Right lobe of liver (tissue), 6 donors: ENCODE data around the gene RPS29. TPM values are rescaled to one million over a fixed set of nuclear protein-coding genes. Genes with fewer than 3 reads are reported as not detected.
"Not testable (repeated sequence)": the region's sequence is repeated elsewhere in the genome, so short reads cannot be mapped to it uniquely, and the experiment has no call there.

Experiments
- ATAC-seq, 4 donors: fragments of 200-7000 bp; cut with Tn5 transposase; one replicate each; pipeline ENCODE4 v1.9.1; 2020; ENCODE audit warnings: mild to moderate bottlenecking in 4 of 4, moderate library complexity in 4 of 4
- DNase-seq, 3 donors: peaks; one replicate each; pipeline ENCODE4 v3.0.0-alpha.2; 2020
- H3K27ac ChIP-seq, 3 donors: fragments of 200-600 bp; one replicate each; pipeline ENCODE4 v1.8.0; 2022
- H3K27me3 ChIP-seq, 2 donors: fragments of 200-600 bp; one replicate each; pipeline ENCODE4 v1.8.0; 2022
- H3K36me3 ChIP-seq, 4 donors: fragments of 200-600 bp; sonication (generic) in 1 of 4; one replicate each; pipeline versions ENCODE4 v1.5.1 to v1.8.0; 2017 to 2022; ENCODE audit warnings: control low read depth in 1 of 4
- H3K4me1 ChIP-seq, 4 donors: fragments of 200-600 bp; sonication (generic) in 1 of 4; one replicate each; pipeline versions ENCODE4 v1.5.1 to v1.8.0; 2017 to 2022; ENCODE audit warnings: control low read depth in 1 of 4
- H3K4me3 ChIP-seq, 3 donors: fragments of 200-600 bp; one replicate each; pipeline ENCODE4 v1.8.0; 2022
- H3K9me3 ChIP-seq, 4 donors: fragments of 200-600 bp; sonication (generic) in 1 of 4; one replicate each; pipeline versions ENCODE4 v1.5.1 to v1.8.0; 2017 to 2022; ENCODE audit warnings: control low read depth in 1 of 4
- POLR2A ChIP-seq: fragments of 450-650 bp; IDR thresholded peaks from one replicate; pipeline ENCODE4 v1.6.1; 2017; ENCODE audit warnings: antibody characterized with exemption, mild to moderate bottlenecking
- WGBS: methylation state at CpG from one replicate; pipeline ENCODE4 v1.1.6; 2018; ENCODE audit warnings: low coverage, low lambda C conversion rate; ENCODE audit not compliant: insufficient coverage; ENCODE audit errors: missing lambda C conversion rate; 5-methylcytosine and 5-hydroxymethylcytosine counted together
- intact Hi-C, 2 donors: fragments of 100-400 bp; cut with DNase I; formaldehyde crosslinking; loops; one replicate each; pipeline versions ENCODE4 v1.11.2 to v1.14.1; 2022
- total RNA-seq, 6 experiments: library from RNA; depleted of rRNA in 2 of 6; stranded (reverse); fragments of >200 nt in 2 of 6; fragmentation: NEBNext Ultra II Directional in 3 of 6; extraction: Animal tissue kit (Norgen Biotek cat#: 25700) in 3 of 6; gene quantifications; one replicate each; pipeline versions ENCODE4 v1.1.0 to v1.2.4, GENCODE V29; 2016 to 2023
- TF ChIP-seq, protein P1 (sequence below), 4 donors: fragments of 200-600 bp in 3 of 4; fragments of 450-650 bp in 1 of 4; IDR thresholded peaks; one replicate each; pipeline versions ENCODE4 v1.5.1 to v1.8.0; 2016 to 2022; ENCODE audit warnings: antibody characterized with exemption in 4 of 4, mild to moderate bottlenecking in 2 of 4
- donor health status: DM: no; HTN: yes; CAD: no.
- donor health status: DM: no; HTN: no; CAD: no.
- donor health status: DM: no; HTN: no; CAD: no.
- donor health status: DM: no; HTN: yes; CAD: no.
- donor health status: DM: no; HTN: yes; CAD: no.

RPS29 gene
- total RNA-seq, 6 experiments from 2014 or later = 431 to 1,761 (median 531) TPM

DNA sequence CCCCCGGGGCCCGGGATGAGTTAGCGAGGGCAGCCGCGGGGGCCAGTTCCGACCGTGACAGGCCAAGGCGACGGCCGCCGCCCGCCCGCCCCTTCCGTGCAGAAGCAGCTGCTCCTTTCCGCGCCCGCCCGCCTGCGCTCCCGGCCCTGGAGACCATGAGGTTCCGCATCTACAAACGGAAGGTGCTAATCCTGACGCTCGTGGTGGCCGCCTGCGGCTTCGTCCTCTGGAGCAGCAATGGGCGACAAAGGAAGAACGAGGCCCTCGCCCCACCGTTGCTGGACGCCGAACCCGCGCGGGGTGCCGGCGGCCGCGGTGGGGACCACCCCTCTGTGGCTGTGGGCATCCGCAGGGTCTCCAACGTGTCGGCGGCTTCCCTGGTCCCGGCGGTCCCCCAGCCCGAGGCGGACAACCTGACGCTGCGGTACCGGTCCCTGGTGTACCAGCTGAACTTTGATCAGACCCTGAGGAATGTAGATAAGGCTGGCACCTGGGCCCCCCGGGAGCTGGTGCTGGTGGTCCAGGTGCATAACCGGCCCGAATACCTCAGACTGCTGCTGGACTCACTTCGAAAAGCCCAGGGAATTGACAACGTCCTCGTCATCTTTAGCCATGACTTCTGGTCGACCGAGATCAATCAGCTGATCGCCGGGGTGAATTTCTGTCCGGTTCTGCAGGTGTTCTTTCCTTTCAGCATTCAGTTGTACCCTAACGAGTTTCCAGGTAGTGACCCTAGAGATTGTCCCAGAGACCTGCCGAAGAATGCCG, 35.1 kb upstream of the RPS29 start:
- WGBS = 6% methylated on average over 8 of the region's 65 CpGs
- intact Hi-C loops = no loop called here
- Histone ChIP-seq H3K4me3 (peak overlapping the region; percentile 92 to 97 (median 95)), H3K36me3 (peaks cover 0 to 17% (median 8%) of the 10 kb centered on the region in 4 donors), H3K4me1 (peaks cover 0 to 29% (median 4%) of the 10 kb centered on the region in 4 donors), H3K9me3 (no peaks in the 10 kb centered on the region), H3K27ac (peak overlapping the region; percentile 80 to 96 (median 88)), H3K27me3 (no peaks in the 10 kb centered on the region)
- DNase-seq (peak; percentile 68 to 80 (median 73)), ATAC-seq (peak; percentile 20 to 56 (median 48))
- TF ChIP-seq, protein P1, sequence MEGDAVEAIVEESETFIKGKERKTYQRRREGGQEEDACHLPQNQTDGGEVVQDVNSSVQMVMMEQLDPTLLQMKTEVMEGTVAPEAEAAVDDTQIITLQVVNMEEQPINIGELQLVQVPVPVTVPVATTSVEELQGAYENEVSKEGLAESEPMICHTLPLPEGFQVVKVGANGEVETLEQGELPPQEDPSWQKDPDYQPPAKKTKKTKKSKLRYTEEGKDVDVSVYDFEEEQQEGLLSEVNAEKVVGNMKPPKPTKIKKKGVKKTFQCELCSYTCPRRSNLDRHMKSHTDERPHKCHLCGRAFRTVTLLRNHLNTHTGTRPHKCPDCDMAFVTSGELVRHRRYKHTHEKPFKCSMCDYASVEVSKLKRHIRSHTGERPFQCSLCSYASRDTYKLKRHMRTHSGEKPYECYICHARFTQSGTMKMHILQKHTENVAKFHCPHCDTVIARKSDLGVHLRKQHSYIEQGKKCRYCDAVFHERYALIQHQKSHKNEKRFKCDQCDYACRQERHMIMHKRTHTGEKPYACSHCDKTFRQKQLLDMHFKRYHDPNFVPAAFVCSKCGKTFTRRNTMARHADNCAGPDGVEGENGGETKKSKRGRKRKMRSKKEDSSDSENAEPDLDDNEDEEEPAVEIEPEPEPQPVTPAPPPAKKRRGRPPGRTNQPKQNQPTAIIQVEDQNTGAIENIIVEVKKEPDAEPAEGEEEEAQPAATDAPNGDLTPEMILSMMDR (IDR thresholded peaks at IDR 0.05) = no peak
- no peak for TF ChIP-seq POLR2A

DNA sequence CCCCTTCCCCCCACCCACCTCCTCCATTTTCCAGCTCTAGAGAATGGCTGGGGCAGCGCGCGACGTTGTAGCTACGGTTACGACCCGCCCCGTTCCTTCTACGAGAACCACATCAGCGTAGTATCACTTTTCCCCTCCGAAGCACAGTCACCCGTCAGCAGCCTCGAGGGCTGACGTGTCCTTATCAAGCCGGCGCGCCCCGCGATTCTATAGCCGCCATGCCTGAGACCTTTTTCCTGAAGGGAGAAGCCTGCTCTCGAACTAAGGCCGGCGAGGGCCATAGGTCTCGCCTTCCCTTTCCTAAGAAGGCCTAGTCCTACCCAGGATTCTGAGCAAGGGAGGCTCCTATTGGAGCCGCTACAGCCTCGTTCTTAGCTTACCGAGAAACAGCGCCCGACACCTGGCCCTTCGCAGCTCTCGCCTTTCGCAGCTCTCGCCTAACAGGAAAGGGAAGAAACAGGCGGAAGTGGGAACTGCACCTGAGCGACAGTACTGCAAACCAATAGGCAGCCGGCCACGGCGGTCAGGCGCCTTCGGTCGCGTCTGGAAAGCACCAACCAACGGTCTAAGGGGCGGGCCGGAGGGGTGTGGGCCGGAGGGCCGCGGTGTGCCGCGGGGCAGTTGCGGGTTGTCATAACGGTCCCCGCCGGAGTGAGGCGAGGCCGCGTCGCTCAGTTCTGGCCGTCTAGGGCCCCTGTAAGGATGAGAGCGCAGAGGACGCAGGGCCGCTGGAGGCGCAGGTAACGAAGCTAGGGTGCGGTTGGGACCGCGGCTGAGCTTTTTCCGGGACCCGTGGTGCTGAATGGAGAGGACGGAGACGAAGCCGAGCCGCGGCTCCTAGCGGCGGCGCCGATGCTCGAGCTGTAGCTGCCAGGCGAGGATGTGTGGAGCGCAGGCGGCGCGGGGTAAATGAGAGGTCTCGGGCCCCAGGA, 34.3 kb upstream of the RPS29 start, which contains the start of the genes MGAT2 and RPL36AL:
MGAT2 (plus strand) TSS at position 618 of the 932 bp plus-strand sequence. CDS start 470 bp downstream, outside the sequence.
RPL36AL (minus strand) TSS at position 445 of the 932 bp plus-strand sequence. CDS start 1,522 bp downstream, outside the sequence.
- ATAC-seq (peak; percentile 94 to 99 (median 96)), DNase-seq (peak; percentile 99 to 100 (median 100))
- Histone ChIP-seq H3K27ac (peak within 1 kb of the TSS; percentile 81 to 96 (median 88)), H3K4me1 (peaks cover 0 to 25% (median 3%) of the 10 kb centered on the region in 4 donors), H3K36me3 (peaks cover 0 to 13% (median 7%) of the 10 kb centered on the region in 4 donors), H3K4me3 (peak within 1 kb of the TSS; percentile 92 to 97 (median 95)), H3K27me3 (no peaks in the 10 kb centered on the region), H3K9me3 (no peaks in the 10 kb centered on the region)
- TF ChIP-seq POLR2A = peak; percentile 99
- TF ChIP-seq, protein P1 (IDR thresholded peaks at IDR 0.05) = peak in 2 of 4 donors; percentile 16 to 29
- intact Hi-C loops = no loop called here
- 0% methylated on average over 31 of the region's 85 CpGs for WGBS

DNA sequence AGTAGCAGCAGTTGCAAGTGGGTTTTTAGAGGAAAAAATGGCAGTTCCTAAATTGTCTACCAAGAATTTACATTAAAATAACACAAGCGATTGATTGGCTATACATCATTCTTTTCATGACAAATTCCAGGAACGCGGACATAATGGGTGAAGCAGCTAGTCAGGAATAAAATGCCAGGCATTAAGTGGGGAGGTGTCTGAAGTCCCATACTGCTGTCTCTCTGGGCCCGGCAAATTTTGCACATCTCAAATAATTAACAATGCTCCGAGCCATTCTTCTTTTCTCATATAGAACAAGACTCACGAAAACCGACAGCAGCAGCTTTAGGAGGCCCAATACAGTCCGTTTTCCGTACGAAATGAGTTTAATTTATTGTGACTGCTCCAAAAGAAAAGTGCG, 33.5 kb upstream of the RPS29 start:
- peak overlapping the region; percentile 92 to 97 (median 95) for H3K4me3 ChIP-seq
- H3K9me3 ChIP-seq = no peaks in the 10 kb centered on the region
- peak overlapping the region; percentile 81 to 96 (median 88) for H3K27ac ChIP-seq
- H3K27me3 ChIP-seq = no peaks in the 10 kb centered on the region
- ATAC-seq (no peak), DNase-seq (no peak)
- under 1% methylated on average over 11 of the region's 11 CpGs for WGBS
- peaks cover 0 to 20% (median 3%) of the 10 kb centered on the region in 4 donors for H3K4me1 ChIP-seq
- peaks cover 0 to 10% (median 5%) of the 10 kb centered on the region in 4 donors for H3K36me3 ChIP-seq
- intact Hi-C loops = no loop called here
- no peak for TF ChIP-seq POLR2A
- TF ChIP-seq, protein P1 (IDR thresholded peaks at IDR 0.05) = no peak

DNA sequence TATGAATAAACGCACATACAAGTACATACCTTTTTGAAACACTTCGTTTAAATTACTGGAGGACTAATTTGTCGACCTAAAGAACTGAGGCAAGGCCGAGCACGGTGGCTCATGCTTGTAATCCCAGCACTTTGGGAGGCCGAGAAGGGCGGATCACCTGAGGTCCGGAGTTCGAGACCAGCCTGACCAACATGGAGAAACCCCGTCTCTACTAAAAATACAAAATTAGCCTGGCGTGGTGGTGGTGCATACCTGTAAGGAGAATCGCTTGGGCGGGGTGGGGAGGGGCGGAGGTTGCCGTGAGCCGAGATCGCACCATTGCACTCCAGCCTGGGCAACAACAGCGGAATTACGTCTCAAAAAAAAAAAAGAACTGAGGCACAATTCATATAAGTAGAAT, 33.1 kb upstream of the RPS29 start:
- intact Hi-C loops, DNase-seq, H3K9me3 ChIP-seq, H3K27ac ChIP-seq, H3K27me3 ChIP-seq, ATAC-seq: not testable (repeated sequence)
- 44% methylated on average over 19 of the region's 19 CpGs for WGBS
- H3K4me1 ChIP-seq = peaks cover 0 to 15% (median 3%) of the 10 kb centered on the region in 4 donors
- H3K36me3 ChIP-seq = peaks cover 0 to 10% (median 5%) of the 10 kb centered on the region in 4 donors
- peak overlapping the region; percentile 92 to 97 (median 95) for H3K4me3 ChIP-seq
